IPS-18c (cell line): ENCODE measurements around the gene MFSD6L.

Experiments
- H3K4me3 ChIP-seq: 2 replicates; pipeline ENCODE4 v1.7.0; 2013; ENCODE audit warnings: low read depth, mild to moderate bottlenecking, low read length, moderate library complexity; ENCODE audit not compliant: insufficient read depth
- H3K9me3 ChIP-seq: one replicate; pipeline ENCODE4 v1.6.1; 2013; ENCODE audit warnings: mild to moderate bottlenecking, low read length, moderate library complexity; ENCODE audit not compliant: control insufficient read depth, insufficient read depth

The MFSD6L gene

GRCh38 chr17:8766731-8767130 is 32.4 kb downstream of the MFSD6L start:
- Histone ChIP-seq H3K9me3 (no peaks in the 10 kb centered on the region), H3K4me3 (no peak overlapping the region)

GRCh38 chr17:8762012-8762411 is 37.2 kb downstream of the MFSD6L start:
- Histone ChIP-seq H3K4me3 (no peak overlapping the region), H3K9me3 (no peaks in the 10 kb centered on the region)

DNA sequence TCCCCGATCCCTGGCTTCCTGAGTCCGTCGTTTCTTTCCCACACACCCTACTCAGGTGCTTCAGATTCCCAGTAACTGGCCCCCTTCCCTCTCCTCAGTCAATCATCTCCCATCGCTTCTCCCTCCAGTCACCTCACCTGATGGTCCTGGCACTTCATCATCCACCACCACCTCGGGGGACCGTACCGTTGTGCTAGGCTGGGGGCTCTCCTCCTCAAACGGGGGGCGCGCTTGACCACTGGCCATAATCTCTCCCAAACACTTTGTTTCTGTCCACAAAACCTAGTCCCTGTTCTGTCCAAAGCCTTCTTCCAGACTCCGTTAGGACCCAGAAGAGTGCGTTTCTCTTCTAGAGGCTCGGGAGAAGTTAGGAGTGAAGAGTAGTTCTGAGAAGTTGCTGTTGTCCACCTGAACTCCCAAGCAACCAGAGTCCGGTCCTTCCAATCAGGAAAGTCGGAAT is 41.0 kb downstream of the MFSD6L start, which contains the start of gene SPDYE4:
TSS of gene SPDYE4 (minus strand) at position 410 of the 460 bp plus-strand sequence. CDS start at position 246, 164 bp downstream.
- H3K4me3 ChIP-seq: no peak within 1 kb of the TSS
- H3K9me3 ChIP-seq: no peaks in the 10 kb centered on the region

DNA sequence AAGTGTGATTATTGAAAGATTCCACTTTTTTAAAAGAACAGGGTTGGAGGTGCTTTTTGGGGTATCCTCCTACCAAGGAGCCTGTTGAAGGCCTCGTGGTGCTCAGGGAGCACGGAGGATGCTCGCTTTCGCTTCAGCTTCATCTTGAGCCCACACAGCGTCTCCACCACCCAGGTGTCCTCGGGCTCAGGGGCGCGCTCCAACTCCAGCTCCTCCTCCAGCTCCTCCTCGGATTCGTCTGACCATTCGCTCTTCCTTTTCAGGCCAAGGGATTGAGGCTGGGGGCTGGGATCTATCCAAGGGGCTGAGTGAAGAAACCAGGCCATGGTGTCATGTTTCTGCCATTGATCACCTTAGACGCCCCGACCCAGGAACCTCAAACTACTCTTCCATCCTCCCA is 42.0 kb downstream of the MFSD6L start:
- Histone ChIP-seq H3K9me3 (no peaks in the 10 kb centered on the region), H3K4me3 (no peak overlapping the region)

DNA sequence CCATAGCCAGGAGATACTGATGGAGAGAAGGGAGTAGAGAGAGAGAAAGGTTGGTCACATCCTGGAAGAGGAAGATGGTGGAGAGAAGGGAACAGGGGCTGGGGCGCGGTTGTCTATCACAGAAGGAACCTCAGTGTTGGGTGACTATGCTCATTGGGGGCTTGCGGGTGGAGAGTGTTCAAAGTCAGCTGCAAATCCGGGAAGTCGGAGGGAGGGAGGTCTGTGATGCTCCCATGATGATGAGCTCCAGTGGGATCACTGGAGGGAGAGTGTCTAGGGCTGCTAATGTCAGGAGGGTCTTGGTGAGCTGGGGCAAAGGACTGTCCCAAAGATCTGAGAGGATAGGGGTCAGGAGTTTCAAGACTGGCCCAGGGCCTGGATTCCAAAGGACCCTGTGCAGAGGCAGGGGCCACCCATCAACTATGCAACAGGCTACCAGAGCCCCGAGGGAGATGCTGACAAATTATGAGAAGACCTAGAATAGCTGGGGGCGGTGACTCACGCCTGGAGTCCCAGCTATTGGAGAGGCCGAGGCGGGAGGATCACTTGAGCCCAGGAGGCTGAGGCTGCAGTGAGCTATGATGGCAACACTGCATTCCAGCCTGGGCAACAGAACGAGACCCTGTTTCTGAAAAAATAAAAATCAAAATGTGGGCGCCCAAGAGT is 43.4 kb downstream of the MFSD6L start:
- H3K4me3 ChIP-seq: no peak overlapping the region
- no peaks in the 10 kb centered on the region for H3K9me3 ChIP-seq

GRCh38 chr17:8754890-8755289 is 44.3 kb downstream of the MFSD6L start:
- Histone ChIP-seq H3K4me3 (no peak overlapping the region), H3K9me3 (no peaks in the 10 kb centered on the region)

- no peaks in the 10 kb centered on the region for H3K9me3 ChIP-seq
These were observed 45.2 kb downstream of the MFSD6L start for GRCh38 chr17:8753976-8754440.

GRCh38 chr17:8753136-8753975 is 45.8 kb downstream of the MFSD6L start:
- Histone ChIP-seq H3K9me3 (no peaks in the 10 kb centered on the region), H3K4me3 (no peak overlapping the region)

More at GRCh38 chr17:8753976-8754440, 45.2 kb downstream of the MFSD6L start:
- no peak overlapping the region for H3K4me3 ChIP-seq

DNA sequence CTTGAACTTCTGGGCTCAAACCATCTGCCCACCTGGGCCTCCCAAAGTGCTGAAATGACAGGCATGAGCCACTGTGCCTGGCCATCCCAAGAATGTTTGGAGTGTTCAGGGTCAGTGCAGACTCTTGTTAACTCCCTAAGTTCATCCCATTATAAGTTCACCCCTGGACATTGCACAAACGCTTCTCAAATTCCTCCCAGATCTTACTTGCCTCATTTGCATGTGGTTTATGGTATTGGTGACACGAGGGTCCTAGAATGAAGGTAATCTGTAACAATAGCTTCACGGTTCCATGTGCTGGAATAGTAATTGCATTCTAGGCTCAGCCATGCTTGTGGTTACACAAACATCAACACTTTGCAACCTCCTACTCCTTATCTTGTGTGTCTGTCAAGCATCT is 49.5 kb downstream of the MFSD6L start:
- no peak overlapping the region for H3K4me3 ChIP-seq
- H3K9me3 ChIP-seq: no peaks in the 10 kb centered on the region

GRCh38 chr17:8747742-8748141 is 51.4 kb downstream of the MFSD6L start:
- Histone ChIP-seq H3K4me3 (no peak overlapping the region), H3K9me3 (no peaks in the 10 kb centered on the region)
